NT2/D1 (cell line): Measurements from ENCODE around the gene HJURP.

ENCODE experiments used
- DNase-seq: peaks from one replicate; pipeline ENCODE4 v3.0.0-alpha.2; 2011; ENCODE audit warnings: low read depth, low spot score
- H3K27me3 ChIP-seq: 2 replicates; pipeline ENCODE4 v1.6.0; 2011; ENCODE audit warnings: mild to moderate bottlenecking; ENCODE audit not compliant: insufficient read length, insufficient read depth
- H3K36me3 ChIP-seq: 2 replicates; pipeline ENCODE4 v1.6.1; 2011; ENCODE audit warnings: mild to moderate bottlenecking, low read length, mixed read lengths; ENCODE audit not compliant: insufficient read depth, insufficient read length
- H3K4me1 ChIP-seq: 2 replicates; pipeline ENCODE4 v1.5.1; 2011; ENCODE audit not compliant: insufficient read depth, insufficient read length
- H3K4me3 ChIP-seq: 2 replicates; pipeline ENCODE4 v1.5.1; 2011; ENCODE audit warnings: low read depth; ENCODE audit not compliant: insufficient read length
- H3K9ac ChIP-seq: 2 replicates; pipeline ENCODE4 v1.6.0; 2011; ENCODE audit warnings: low read depth; ENCODE audit not compliant: insufficient read length
- H3K9me3 ChIP-seq: 2 replicates; pipeline ENCODE4 v1.5.1; 2011; ENCODE audit warnings: mild to moderate bottlenecking, low read length; ENCODE audit not compliant: insufficient read depth
- SUZ12 ChIP-seq: IDR thresholded peaks from 2 replicates; pipeline ENCODE4 v1.6.1; 2011; ENCODE audit not compliant: insufficient read length, insufficient read depth; ENCODE audit errors: extremely low read depth
- YY1 ChIP-seq: IDR thresholded peaks from 2 replicates; pipeline ENCODE4 v1.6.1; 2011; ENCODE audit not compliant: insufficient read length, insufficient read depth
- ZNF274 ChIP-seq: IDR thresholded peaks from 2 replicates; pipeline ENCODE4 v1.6.1; 2011; ENCODE audit warnings: mild to moderate bottlenecking, low read depth, low read length

The HJURP gene

DNA sequence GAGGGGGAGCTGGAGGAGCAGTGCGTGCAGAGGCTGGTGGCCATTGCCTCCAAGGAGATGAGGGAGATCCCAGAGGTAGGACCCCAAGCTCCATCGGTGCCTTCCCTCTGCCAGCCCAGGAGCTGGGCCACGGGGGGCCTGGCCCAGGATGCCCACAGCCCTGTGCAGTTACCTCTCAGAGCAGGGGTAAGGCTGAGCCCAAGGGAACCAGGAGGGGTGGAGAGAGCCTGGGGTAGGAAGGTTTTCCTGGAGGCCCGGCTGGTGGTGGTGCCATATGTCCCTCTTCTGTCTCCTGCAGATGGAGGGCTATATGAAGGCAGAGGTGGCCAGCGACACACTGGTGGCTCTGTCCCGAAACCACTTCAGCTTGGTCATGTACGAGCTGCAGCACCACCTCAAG lies 64.8 kb downstream of the HJURP start:
- TF ChIP-seq YY1 = no peak
- TF ChIP-seq SUZ12 = no peak
- no peak for TF ChIP-seq ZNF274
- Histone ChIP-seq H3K9ac (no peak overlapping the region), H3K27me3 (peaks cover 6% of the 10 kb centered on the region), H3K9me3 (no peaks in the 10 kb centered on the region), H3K4me3 (no peak overlapping the region), H3K4me1 (no peaks in the 10 kb centered on the region), H3K36me3 (no peaks in the 10 kb centered on the region)
- no peak for DNase-seq
